Activated T-helper 9 cell treated with anti-CD3 and anti-CD28 coated beads, Interleukin-2, amount 50 U/mL, for 16 hours (primary cell): Measurements from ENCODE around the gene IL36A.
A peak's percentile ranks its signal among the peaks of the same experiment; 100 is the strongest.

Source experiments
- DNase-seq: peaks from one replicate; pipeline ENCODE4 v3.0.0-alpha.2; 2020; ENCODE audit warnings: low read depth

IL36A gene

GRCh38 chr2:113005030-113005509, at the start of gene IL36A:
Gene IL36A, plus strand, starts transcription at chr2:113005459. Its CDS starts 413 bp downstream, at chr2:113005872.
- DNase-seq = no peak

- no peak for DNase-seq
These were observed 47.7 kb upstream of the IL36A start for GRCh38 chr2:112957511-112957910.

- no peak for DNase-seq
These were observed 46.7 kb upstream of the IL36A start for GRCh38 chr2:112958428-112959108.

GRCh38 chr2:112959109-112959812, 46.0 kb upstream of the IL36A start:
- DNase-seq = no peak

GRCh38 chr2:112960230-112960825, 44.9 kb upstream of the IL36A start:
- DNase-seq = no peak

GRCh38 chr2:112962308-112963175, 42.7 kb upstream of the IL36A start:
- no peak for DNase-seq

- DNase-seq = no peak
These were observed 38.2 kb upstream of the IL36A start for GRCh38 chr2:112967023-112967422.

- DNase-seq = no peak
These were observed 32.7 kb upstream of the IL36A start for GRCh38 chr2:112972423-112973086.

GRCh38 chr2:112973156-112973555, 32.1 kb upstream of the IL36A start:
- no peak for DNase-seq

GRCh38 chr2:112977559-112978056, 27.7 kb upstream of the IL36A start, which contains the start of gene IL36G:
Gene IL36G, plus strand, starts transcription at chr2:112978006. Its CDS starts 633 bp downstream, at chr2:112978639.
- DNase-seq = no peak

GRCh38 chr2:112979731-112980130, 25.5 kb upstream of the IL36A start:
- DNase-seq = no peak

GRCh38 chr2:112980537-112980936, 24.7 kb upstream of the IL36A start:
- DNase-seq = no peak

- no peak for DNase-seq
These were observed 20.2 kb upstream of the IL36A start for GRCh38 chr2:112985090-112985489.

GRCh38 chr2:112989611-112990010, 15.6 kb upstream of the IL36A start:
- DNase-seq = no peak

GRCh38 chr2:112993831-112994230, 11.4 kb upstream of the IL36A start:
- no peak for DNase-seq

GRCh38 chr2:112994648-112995047, 10.6 kb upstream of the IL36A start:
- no peak for DNase-seq

- no peak for DNase-seq
These were observed 9.8 kb upstream of the IL36A start for GRCh38 chr2:112995346-112995920.

- DNase-seq = peak; percentile 34
These were observed 8.6 kb upstream of the IL36A start for GRCh38 chr2:112996635-112997034.

GRCh38 chr2:112997151-112997550, 8.1 kb upstream of the IL36A start:
- DNase-seq = no peak

GRCh38 chr2:113000436-113000835, 4.8 kb upstream of the IL36A start:
- DNase-seq = no peak

GRCh38 chr2:113002677-113003076, 2.6 kb upstream of the IL36A start:
- no peak for DNase-seq
